Measurements from ENCODE around the gene ARHGAP18. TPM values are rescaled to one million over a fixed set of nuclear protein-coding genes. Genes with fewer than 3 reads are reported as not detected.
"Not testable (repeated sequence)": the region's sequence is repeated elsewhere in the genome, so short reads cannot be mapped to it uniquely, and the experiment has no call there.

ARHGAP18 gene
- total RNA-seq, 6 experiments from 2014 or later = 70.8 to 81.2 (median 76.0) TPM

DNA sequence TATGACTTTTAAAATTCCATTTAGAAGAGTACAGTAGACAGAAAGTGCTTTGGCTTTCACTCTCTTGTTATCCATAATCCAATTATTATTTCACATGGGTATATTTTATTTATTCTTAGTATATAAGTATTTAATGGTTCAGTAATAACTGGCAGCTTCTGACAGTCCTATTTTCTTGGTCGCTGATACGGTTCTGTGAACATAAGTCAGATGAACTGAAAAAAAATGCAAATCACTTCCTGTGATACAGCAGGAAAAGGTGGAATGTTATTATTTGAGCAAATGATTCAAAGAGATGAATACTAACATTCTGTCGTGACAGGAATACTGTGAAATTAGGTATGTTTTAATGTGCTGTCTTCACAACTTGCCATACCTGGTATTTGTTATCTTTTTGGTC is 132.3 kb downstream of the ARHGAP18 start:
- H3K4me1 Mint-ChIP-seq (ENCODE audit: low read depth) = peaks cover 70% of the 10 kb centered on the region
- peaks cover 11% of the 10 kb centered on the region; the same call in 1 of the 2 replicates for H3K9me3 Mint-ChIP-seq
- H3K36me3 Mint-ChIP-seq (ENCODE audit: low read depth) = peaks cover 54% of the 10 kb centered on the region
- peak overlapping the region; percentile 83 for H3K27ac Mint-ChIP-seq
- no peak for DNase-seq
- TF ChIP-seq, protein P1, sequence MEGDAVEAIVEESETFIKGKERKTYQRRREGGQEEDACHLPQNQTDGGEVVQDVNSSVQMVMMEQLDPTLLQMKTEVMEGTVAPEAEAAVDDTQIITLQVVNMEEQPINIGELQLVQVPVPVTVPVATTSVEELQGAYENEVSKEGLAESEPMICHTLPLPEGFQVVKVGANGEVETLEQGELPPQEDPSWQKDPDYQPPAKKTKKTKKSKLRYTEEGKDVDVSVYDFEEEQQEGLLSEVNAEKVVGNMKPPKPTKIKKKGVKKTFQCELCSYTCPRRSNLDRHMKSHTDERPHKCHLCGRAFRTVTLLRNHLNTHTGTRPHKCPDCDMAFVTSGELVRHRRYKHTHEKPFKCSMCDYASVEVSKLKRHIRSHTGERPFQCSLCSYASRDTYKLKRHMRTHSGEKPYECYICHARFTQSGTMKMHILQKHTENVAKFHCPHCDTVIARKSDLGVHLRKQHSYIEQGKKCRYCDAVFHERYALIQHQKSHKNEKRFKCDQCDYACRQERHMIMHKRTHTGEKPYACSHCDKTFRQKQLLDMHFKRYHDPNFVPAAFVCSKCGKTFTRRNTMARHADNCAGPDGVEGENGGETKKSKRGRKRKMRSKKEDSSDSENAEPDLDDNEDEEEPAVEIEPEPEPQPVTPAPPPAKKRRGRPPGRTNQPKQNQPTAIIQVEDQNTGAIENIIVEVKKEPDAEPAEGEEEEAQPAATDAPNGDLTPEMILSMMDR (IDR thresholded peaks at IDR 0.05) = no peak
- H3K27me3 Mint-ChIP-seq (ENCODE audit: insufficient read depth) = peaks cover 5% of the 10 kb centered on the region; the same call in 1 of the 2 replicates
- H3K4me3 Mint-ChIP-seq = peak overlapping the region; percentile 55

DNA sequence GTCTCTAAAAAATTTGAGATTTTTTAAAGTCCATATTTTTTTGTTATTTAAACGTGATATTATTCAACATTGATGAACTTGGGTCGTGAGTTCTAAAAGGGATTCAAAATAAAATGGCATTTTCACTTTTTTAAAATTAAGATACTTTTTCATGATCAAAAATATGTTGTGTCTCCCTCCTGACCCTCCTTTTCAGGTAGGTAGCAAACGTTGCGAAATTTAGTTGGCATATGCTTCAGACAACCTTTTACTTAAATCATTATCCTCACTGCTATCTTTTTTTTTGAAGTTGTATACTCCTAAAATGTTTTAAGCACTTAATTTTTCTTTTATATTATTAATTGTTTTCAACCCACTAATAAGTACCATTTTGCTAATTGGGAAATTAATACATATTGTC is 133.5 kb downstream of the ARHGAP18 start:
- 0 out of 2 replicates have a peak overlapping the region, but pooled peaks have one; percentile 77 for H3K4me3 Mint-ChIP-seq
- peaks cover 19% of the 10 kb centered on the region for H3K9me3 Mint-ChIP-seq
- H3K27me3 Mint-ChIP-seq (ENCODE audit: insufficient read depth) = peaks cover 5% of the 10 kb centered on the region

DNA sequence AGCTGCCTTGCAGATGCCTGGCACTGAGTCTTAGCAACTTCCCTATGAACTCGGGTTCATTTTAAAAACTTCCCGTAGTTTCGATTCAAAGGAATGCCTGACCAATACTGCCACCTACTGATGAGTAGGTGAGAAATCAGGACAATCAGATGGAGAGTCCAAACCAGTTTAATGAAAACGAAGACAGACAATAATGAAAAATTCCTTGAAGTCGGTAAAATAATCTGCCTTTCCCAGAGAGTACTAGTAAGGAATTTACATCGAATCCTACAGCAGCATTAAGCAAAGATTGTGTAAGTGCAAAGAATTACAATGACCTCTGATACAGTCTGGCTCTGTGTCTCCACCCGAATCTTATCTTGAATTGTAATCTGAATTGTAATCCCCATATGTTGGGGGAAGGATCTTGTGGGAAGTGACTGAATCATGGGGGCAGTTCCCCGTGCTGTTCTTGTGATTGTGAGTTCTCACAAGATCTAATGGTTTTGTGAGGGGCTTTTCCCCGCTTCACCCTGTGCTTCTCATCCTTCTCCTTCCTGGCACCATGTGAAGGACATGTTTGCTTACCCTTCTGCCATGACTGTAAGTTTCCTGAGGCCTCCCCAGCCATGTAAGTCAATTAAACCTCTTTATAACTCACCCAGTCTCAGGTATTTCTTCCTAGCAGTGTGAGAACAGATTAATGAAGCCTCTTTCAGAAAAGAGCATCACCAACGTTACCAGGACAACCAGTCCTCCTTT is 134.4 kb downstream of the ARHGAP18 start:
- DNase-seq = peak; percentile 72
- peak overlapping the region; percentile 91 for H3K27ac Mint-ChIP-seq
- H3K9me3 Mint-ChIP-seq = peaks cover 24% of the 10 kb centered on the region
- peaks cover 5% of the 10 kb centered on the region for H3K27me3 Mint-ChIP-seq (ENCODE audit: insufficient read depth)
- H3K36me3 Mint-ChIP-seq (ENCODE audit: low read depth) = peaks cover 63% of the 10 kb centered on the region
- peaks cover 82% of the 10 kb centered on the region for H3K4me1 Mint-ChIP-seq (ENCODE audit: low read depth)
- peak overlapping the region; percentile 77 for H3K4me3 Mint-ChIP-seq
- TF ChIP-seq, protein P1 (IDR thresholded peaks at IDR 0.05) = peak; percentile 88

More for the DNA sequence above, 133.5 kb downstream of the ARHGAP18 start:
- no peak for DNase-seq
- Mint-ChIP-seq H3K4me1 (ENCODE audit: low read depth) (peaks cover 82% of the 10 kb centered on the region), H3K36me3 (ENCODE audit: low read depth) (peaks cover 54% of the 10 kb centered on the region), H3K27ac (no peak overlapping the region)
- TF ChIP-seq, protein P1 (IDR thresholded peaks at IDR 0.05) = no peak

GRCh38 chr6:129574605-129575004 is 135.4 kb downstream of the ARHGAP18 start:
- peaks cover 24% of the 10 kb centered on the region for H3K9me3 Mint-ChIP-seq
- H3K27me3 Mint-ChIP-seq (ENCODE audit: insufficient read depth); DNase-seq: not testable (repeated sequence)
- peaks cover 74% of the 10 kb centered on the region for H3K4me1 Mint-ChIP-seq (ENCODE audit: low read depth)
- peak overlapping the region; percentile 91 for H3K27ac Mint-ChIP-seq
- H3K4me3 Mint-ChIP-seq = peak overlapping the region; percentile 77; the same call in 1 of the 2 replicates
- peaks cover 67% of the 10 kb centered on the region for H3K36me3 Mint-ChIP-seq (ENCODE audit: low read depth)

GRCh38 chr6:129570929-129571328 is 139.0 kb downstream of the ARHGAP18 start:
- H3K4me1 Mint-ChIP-seq (ENCODE audit: low read depth) = peaks cover 63% of the 10 kb centered on the region
- not testable (repeated sequence) for H3K4me3 Mint-ChIP-seq; H3K27ac Mint-ChIP-seq; H3K27me3 Mint-ChIP-seq (ENCODE audit: insufficient read depth); DNase-seq
- H3K9me3 Mint-ChIP-seq = peaks cover 24% of the 10 kb centered on the region
- H3K36me3 Mint-ChIP-seq (ENCODE audit: low read depth) = peaks cover 69% of the 10 kb centered on the region

GRCh38 chr6:129568015-129568414 is 142.0 kb downstream of the ARHGAP18 start:
- peaks cover 14% of the 10 kb centered on the region for H3K9me3 Mint-ChIP-seq

More at GRCh38 chr6:129568015-129568414, 142.0 kb downstream of the ARHGAP18 start:
- no peak overlapping the region; the same call in 1 of the 2 replicates for H3K4me3 Mint-ChIP-seq
- H3K36me3 Mint-ChIP-seq (ENCODE audit: low read depth) = peaks cover 58% of the 10 kb centered on the region
- peaks cover 2% of the 10 kb centered on the region for H3K27me3 Mint-ChIP-seq (ENCODE audit: insufficient read depth)
- peaks cover 41% of the 10 kb centered on the region for H3K4me1 Mint-ChIP-seq (ENCODE audit: low read depth)
- TF ChIP-seq, protein P1 (IDR thresholded peaks at IDR 0.05) = no peak
- DNase-seq = no peak
- H3K27ac Mint-ChIP-seq = peak overlapping the region; percentile 29; the same call in 1 of the 2 replicates
